DMS153 treated with DMSO at 0.1 percent for 48 hours (cell line): ENCODE data around the gene POTEB.
"Not testable (repeated sequence)": the region's sequence is repeated elsewhere in the genome, so short reads cannot be mapped to it uniquely, and the experiment has no call there.

Experiments used
- DNase-seq: peaks from one replicate; lab custom pipeline; 2025; ENCODE audit not compliant: unreplicated experiment; lab: John Stamatoyannopoulos, UW

POTEB gene

GRCh38 chr15:21877635-21878034 lies at the start of gene POTEB:
POTEB (minus strand) TSS chr15:21877735; CDS start chr15:21877246, 489 bp downstream.
- DNase-seq, result not testable (repeated sequence)

GRCh38 chr15:21890955-21891354 lies 13.4 kb upstream of the POTEB start:
- DNase-seq, result not testable (repeated sequence)

DNA sequence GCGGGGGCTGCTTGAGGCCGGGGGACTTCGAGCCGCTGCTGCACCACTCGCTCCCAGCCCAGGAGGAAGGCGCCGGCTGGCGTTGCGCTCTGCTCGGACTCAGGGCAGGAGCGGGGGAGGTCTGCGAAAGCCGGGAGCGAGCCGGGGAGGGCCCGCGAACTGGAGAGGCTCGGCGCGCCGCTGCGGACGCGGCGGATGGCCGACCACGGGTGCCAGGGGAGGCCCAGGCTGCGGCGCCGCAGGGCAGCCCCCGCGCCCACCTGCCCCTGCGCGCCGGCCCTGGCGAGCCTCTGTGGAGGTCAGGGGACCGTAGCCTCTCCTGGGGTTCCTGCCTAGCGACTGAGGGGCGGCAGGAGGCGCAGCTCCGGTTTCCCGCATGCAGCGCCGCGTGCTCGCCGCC lies 12.0 kb upstream of the POTEB start:
- not testable (repeated sequence) for DNase-seq

DNA sequence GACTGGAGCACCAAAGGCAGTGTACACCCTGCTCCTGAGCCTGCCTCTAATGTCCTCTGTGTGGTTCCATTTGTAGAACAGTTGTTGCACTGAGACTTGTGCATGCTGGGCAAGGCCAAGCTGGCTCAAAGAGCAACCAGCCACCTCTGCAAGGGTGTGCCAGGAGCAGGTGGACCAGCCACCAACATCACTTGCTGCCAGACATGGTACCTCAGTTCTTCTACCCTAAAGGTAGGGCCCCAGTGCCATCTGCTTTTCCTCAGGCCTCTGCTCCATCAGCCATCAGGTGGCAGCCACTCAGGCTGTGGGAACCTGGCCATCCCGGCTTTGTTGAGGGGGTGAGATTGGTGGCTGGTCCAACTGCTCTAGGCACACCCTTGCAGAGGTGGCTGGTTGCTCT lies 38.7 kb downstream of the POTEB start:
- DNase-seq, result not testable (repeated sequence)
